Right lobe of liver (tissue), 6 donors: ENCODE data around the gene ETNK1. TPM values are rescaled to one million over a fixed set of nuclear protein-coding genes. Genes with fewer than 3 reads are reported as not detected.

ENCODE experiments used
- ATAC-seq, 4 donors: fragments of 200-7000 bp; cut with Tn5 transposase; one replicate each; pipeline ENCODE4 v1.9.1; 2020; ENCODE audit warnings: mild to moderate bottlenecking in 4 of 4, moderate library complexity in 4 of 4
- DNase-seq, 3 donors: peaks; one replicate each; pipeline ENCODE4 v3.0.0-alpha.2; 2020
- H3K27ac ChIP-seq, 3 donors: fragments of 200-600 bp; one replicate each; pipeline ENCODE4 v1.8.0; 2022
- H3K27me3 ChIP-seq, 2 donors: fragments of 200-600 bp; one replicate each; pipeline ENCODE4 v1.8.0; 2022
- H3K36me3 ChIP-seq, 4 donors: fragments of 200-600 bp; sonication (generic) in 1 of 4; one replicate each; pipeline versions ENCODE4 v1.5.1 to v1.8.0; 2017 to 2022; ENCODE audit warnings: control low read depth in 1 of 4
- H3K4me1 ChIP-seq, 4 donors: fragments of 200-600 bp; sonication (generic) in 1 of 4; one replicate each; pipeline versions ENCODE4 v1.5.1 to v1.8.0; 2017 to 2022; ENCODE audit warnings: control low read depth in 1 of 4
- H3K4me3 ChIP-seq, 3 donors: fragments of 200-600 bp; one replicate each; pipeline ENCODE4 v1.8.0; 2022
- H3K9me3 ChIP-seq, 4 donors: fragments of 200-600 bp; sonication (generic) in 1 of 4; one replicate each; pipeline versions ENCODE4 v1.5.1 to v1.8.0; 2017 to 2022; ENCODE audit warnings: control low read depth in 1 of 4
- POLR2A ChIP-seq: fragments of 450-650 bp; IDR thresholded peaks from one replicate; pipeline ENCODE4 v1.6.1; 2017; ENCODE audit warnings: antibody characterized with exemption, mild to moderate bottlenecking
- WGBS: methylation state at CpG from one replicate; pipeline ENCODE4 v1.1.6; 2018; ENCODE audit warnings: low coverage, low lambda C conversion rate; ENCODE audit not compliant: insufficient coverage; ENCODE audit errors: missing lambda C conversion rate; 5-methylcytosine and 5-hydroxymethylcytosine counted together
- intact Hi-C, 2 donors: fragments of 100-400 bp; cut with DNase I; formaldehyde crosslinking; loops; one replicate each; pipeline versions ENCODE4 v1.11.2 to v1.14.1; 2022
- total RNA-seq, 6 experiments: library from RNA; depleted of rRNA in 2 of 6; stranded (reverse); fragments of >200 nt in 2 of 6; fragmentation: NEBNext Ultra II Directional in 3 of 6; extraction: Animal tissue kit (Norgen Biotek cat#: 25700) in 3 of 6; gene quantifications; one replicate each; pipeline versions ENCODE4 v1.1.0 to v1.2.4, GENCODE V29; 2016 to 2023
- TF ChIP-seq, protein P1 (sequence below), 4 donors: fragments of 200-600 bp in 3 of 4; fragments of 450-650 bp in 1 of 4; IDR thresholded peaks; one replicate each; pipeline versions ENCODE4 v1.5.1 to v1.8.0; 2016 to 2022; ENCODE audit warnings: antibody characterized with exemption in 4 of 4, mild to moderate bottlenecking in 2 of 4
- donor health status: DM: no; HTN: yes; CAD: no.
- donor health status: DM: no; HTN: no; CAD: no.
- donor health status: DM: no; HTN: no; CAD: no.
- donor health status: DM: no; HTN: yes; CAD: no.
- donor health status: DM: no; HTN: yes; CAD: no.

The ETNK1 gene
- total RNA-seq, 6 experiments from 2014 or later, result 24.1 to 65.3 (median 34.8) TPM

GRCh38 chr12:22615963-22616501 lies 8.9 kb upstream of the ETNK1 start:
- TF ChIP-seq, protein P1, sequence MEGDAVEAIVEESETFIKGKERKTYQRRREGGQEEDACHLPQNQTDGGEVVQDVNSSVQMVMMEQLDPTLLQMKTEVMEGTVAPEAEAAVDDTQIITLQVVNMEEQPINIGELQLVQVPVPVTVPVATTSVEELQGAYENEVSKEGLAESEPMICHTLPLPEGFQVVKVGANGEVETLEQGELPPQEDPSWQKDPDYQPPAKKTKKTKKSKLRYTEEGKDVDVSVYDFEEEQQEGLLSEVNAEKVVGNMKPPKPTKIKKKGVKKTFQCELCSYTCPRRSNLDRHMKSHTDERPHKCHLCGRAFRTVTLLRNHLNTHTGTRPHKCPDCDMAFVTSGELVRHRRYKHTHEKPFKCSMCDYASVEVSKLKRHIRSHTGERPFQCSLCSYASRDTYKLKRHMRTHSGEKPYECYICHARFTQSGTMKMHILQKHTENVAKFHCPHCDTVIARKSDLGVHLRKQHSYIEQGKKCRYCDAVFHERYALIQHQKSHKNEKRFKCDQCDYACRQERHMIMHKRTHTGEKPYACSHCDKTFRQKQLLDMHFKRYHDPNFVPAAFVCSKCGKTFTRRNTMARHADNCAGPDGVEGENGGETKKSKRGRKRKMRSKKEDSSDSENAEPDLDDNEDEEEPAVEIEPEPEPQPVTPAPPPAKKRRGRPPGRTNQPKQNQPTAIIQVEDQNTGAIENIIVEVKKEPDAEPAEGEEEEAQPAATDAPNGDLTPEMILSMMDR (IDR thresholded peaks at IDR 0.05), result no peak
- no peak for TF ChIP-seq POLR2A
- Histone ChIP-seq H3K4me1 (no peaks in the 10 kb centered on the region), H3K27ac (no peak overlapping the region), H3K9me3 (peaks cover 0 to 3% (median 0%) of the 10 kb centered on the region in 4 donors), H3K36me3 (no peaks in the 10 kb centered on the region), H3K27me3 (no peaks in the 10 kb centered on the region), H3K4me3 (no peak overlapping the region)
- intact Hi-C loops, result no loop called here
- DNase-seq, result no peak
- no peak for ATAC-seq
- 76% methylated on average over 2 of the region's 2 CpGs for WGBS

- ATAC-seq, result no peak
- Histone ChIP-seq H3K27ac (no peak overlapping the region), H3K36me3 (no peaks in the 10 kb centered on the region), H3K27me3 (no peaks in the 10 kb centered on the region), H3K4me3 (no peak overlapping the region), H3K9me3 (peaks cover 0 to under 1% (median 0%) of the 10 kb centered on the region in 4 donors), H3K4me1 (no peaks in the 10 kb centered on the region)
- intact Hi-C loops, result no loop called here
- no peak for DNase-seq
- WGBS, result 66% methylated on average over 2 of the region's 2 CpGs
- TF ChIP-seq POLR2A, result no peak
Measured at GRCh38 chr12:22617630-22618029, 7.3 kb upstream of the ETNK1 start.

DNA sequence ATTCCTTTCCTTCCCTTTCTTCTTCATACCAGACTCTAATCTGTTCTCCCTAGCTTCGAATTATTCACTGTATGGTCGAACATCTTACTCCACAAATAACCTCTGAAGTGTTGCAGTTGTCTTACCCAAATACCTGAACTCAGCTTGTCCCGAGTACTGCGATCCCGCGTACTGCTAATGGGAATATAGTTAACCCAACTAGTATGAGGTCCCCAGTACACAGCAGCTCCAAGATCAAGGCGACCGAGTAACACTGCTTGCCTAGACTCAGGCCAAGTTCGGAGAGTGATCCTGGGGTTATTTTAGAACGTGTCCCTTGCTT lies 462 bp upstream of the ETNK1 start:
- 30% methylated on average over 10 of the region's 10 CpGs for WGBS
- TF ChIP-seq, protein P1 (IDR thresholded peaks at IDR 0.05), result no peak
- no peak for TF ChIP-seq POLR2A
- Histone ChIP-seq H3K27me3 (no peaks in the 10 kb centered on the region), H3K4me3 (peak overlapping the region; percentile 76 to 85 (median 81)), H3K9me3 (no peaks in the 10 kb centered on the region), H3K4me1 (peaks cover 0 to 22% (median 9%) of the 10 kb centered on the region in 4 donors), H3K27ac (peak overlapping the region; percentile 99 to 100 (median 99)), H3K36me3 (no peaks in the 10 kb centered on the region)
- ATAC-seq (peak; percentile 42 to 61 (median 56)), DNase-seq (no peak)
- intact Hi-C loops, result no loop called here

- H3K4me1 ChIP-seq, result peaks cover 0 to 22% (median 9%) of the 10 kb centered on the region in 4 donors
- H3K4me3 ChIP-seq, result peak overlapping the region; percentile 76 to 85 (median 81)
- ATAC-seq (peak; percentile 27 to 49 (median 48)), DNase-seq (peak in 2 of 3 donors; percentile 44 to 61)
- H3K36me3 ChIP-seq, result no peaks in the 10 kb centered on the region
- H3K27ac ChIP-seq, result peak overlapping the region; percentile 99 to 100 (median 99)
- intact Hi-C loops, result no loop called here
- H3K27me3 ChIP-seq, result no peaks in the 10 kb centered on the region
- under 1% methylated on average over 17 of the region's 18 CpGs for WGBS
- no peaks in the 10 kb centered on the region for H3K9me3 ChIP-seq
- no peak for TF ChIP-seq POLR2A
- TF ChIP-seq, protein P1 (IDR thresholded peaks at IDR 0.05), result no peak
Measured at GRCh38 chr12:22625762-22626294, 857 bp downstream of the ETNK1 start.

GRCh38 chr12:22626406-22626805 lies 1.4 kb downstream of the ETNK1 start:
- no peak for DNase-seq
- WGBS, result 4% methylated on average over 4 of the region's 4 CpGs

More at GRCh38 chr12:22626406-22626805, 1.4 kb downstream of the ETNK1 start:
- H3K27ac ChIP-seq, result peak overlapping the region; percentile 99 to 100 (median 99)
- peak overlapping the region; percentile 76 to 85 (median 81) for H3K4me3 ChIP-seq
- TF ChIP-seq, protein P1 (IDR thresholded peaks at IDR 0.05), result no peak
- TF ChIP-seq POLR2A, result no peak
- H3K9me3 ChIP-seq, result no peaks in the 10 kb centered on the region
- intact Hi-C loops, result no loop called here
- no peaks in the 10 kb centered on the region for H3K36me3 ChIP-seq
- peaks cover 0 to 22% (median 9%) of the 10 kb centered on the region in 4 donors for H3K4me1 ChIP-seq
- no peaks in the 10 kb centered on the region for H3K27me3 ChIP-seq
- peak in 1 of 4 donors; percentile 34 for ATAC-seq
